AG04450 (cell line): Measurements from ENCODE around the gene SCART1. TPM values are rescaled to one million over a fixed set of nuclear protein-coding genes. Genes with fewer than 3 reads are reported as not detected.
"Not testable (repeated sequence)": the region's sequence is repeated elsewhere in the genome, so short reads cannot be mapped to it uniquely, and the experiment has no call there.

Experiments used
- CTCF ChIA-PET: fragments of 300-600, 350-600 bp; formaldehyde crosslinking; extraction: SDS; loops from one replicate; lab custom pipeline; 2022; ENCODE audit warnings: antibody characterized with exemption, inconsistent platforms; lab: Charles Lee
- POLR2A ChIA-PET: fragments of 350-600 bp; formaldehyde crosslinking; extraction: SDS; loops from one replicate; lab custom pipeline; 2021; ENCODE audit warnings: antibody characterized with exemption, inconsistent platforms; lab: Yijun Ruan, JAX
- DNase-seq: peaks from one replicate; pipeline ENCODE4 v3.0.0-alpha.2; 2011; ENCODE audit warnings: low read depth, low spot score
- H3K27ac ChIP-seq: one replicate; pipeline ENCODE4 v1.5.1; 2012; ENCODE audit warnings: low read depth, low read length, control low read depth
- H3K27me3 ChIP-seq: one replicate; pipeline ENCODE4 v1.6.0; 2012; ENCODE audit warnings: low read length; ENCODE audit not compliant: control insufficient read depth, insufficient read depth
- H3K4me3 ChIP-seq: 2 replicates; pipeline ENCODE4 v1.5.1; 2011; ENCODE audit warnings: mild to moderate bottlenecking, low read depth, low read length, control low read depth
- H3K9me3 ChIP-seq: 2 replicates; pipeline ENCODE4 v1.5.1; 2012; ENCODE audit warnings: low read length; ENCODE audit not compliant: control insufficient read depth, insufficient read depth
- CTCF ChIP-seq: IDR thresholded peaks from 2 replicates; pipeline ENCODE4 v1.5.1; 2011; ENCODE audit warnings: low read depth, low read length, control low read depth, inconsistent platforms
- polyA plus RNA-seq: library from polyadenylated mRNA; depleted of rRNA; stranded (reverse); fragments of >200 nt; gene quantifications from 2 replicates; pipeline ENCODE4 v1.2.3, GENCODE V29; 2011

SCART1 gene
- polyA plus RNA-seq, 1 experiment, result 0.67 TPM

- DNase-seq, result no peak
- POLR2A ChIA-PET, result no interaction called here
These were observed 41.4 kb upstream of the SCART1 start for GRCh38 chr10:133412381-133412711.

DNA sequence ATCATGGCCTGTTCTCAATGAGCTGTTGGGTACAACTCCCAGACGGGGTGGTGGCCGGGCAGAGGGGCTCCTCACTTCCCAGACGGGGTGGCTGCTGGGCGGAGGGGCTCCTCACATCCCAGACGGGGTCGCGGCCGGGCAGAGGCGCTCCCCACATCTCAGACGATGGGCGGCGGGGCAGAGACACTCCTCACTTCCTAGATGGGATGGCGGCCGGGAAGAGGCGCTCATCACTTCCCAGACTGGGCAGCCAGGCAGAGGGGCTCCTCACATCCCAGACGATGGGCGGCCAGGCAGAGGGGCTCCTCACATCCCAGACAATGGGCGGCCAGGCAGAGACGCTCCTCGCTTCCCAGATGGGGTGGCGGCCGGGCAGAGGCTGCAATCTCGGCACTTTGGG is 39.3 kb upstream of the SCART1 start:
- DNase-seq, CTCF ChIA-PET: not testable (repeated sequence)

More at GRCh38 chr10:133412381-133412711, 41.4 kb upstream of the SCART1 start:
- CTCF ChIA-PET, result interaction anchor here (0.7 kb wide), 1 partner anchor 83 kb away, joined by 3 read pairs; no protein-coding TSS in a partner anchor
- Histone ChIP-seq H3K4me3 (no peak overlapping the region), H3K27me3 (no peaks in the 10 kb centered on the region), H3K27ac (no peak overlapping the region), H3K9me3 (peaks cover 12% of the 10 kb centered on the region)
- no peak for TF ChIP-seq CTCF

DNA sequence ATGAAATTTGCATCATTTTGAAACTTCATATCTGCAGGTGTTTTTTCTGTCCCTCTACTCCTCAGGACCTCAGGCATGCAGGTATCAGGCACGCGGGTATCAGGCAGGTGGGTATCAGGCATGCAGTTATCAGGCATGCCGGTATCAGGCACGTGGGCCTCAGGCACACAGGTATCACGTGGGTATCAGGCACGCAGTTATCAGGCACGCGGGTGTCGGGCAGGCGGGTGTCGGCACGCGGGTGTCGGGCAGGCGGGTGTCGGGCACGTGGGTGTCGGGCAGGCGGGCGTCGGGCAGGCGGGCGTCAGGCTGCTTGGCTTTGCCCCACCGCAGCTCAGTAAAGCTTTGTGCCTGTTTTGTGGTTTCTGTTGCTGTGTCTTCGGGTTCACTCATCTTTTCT is 38.0 kb upstream of the SCART1 start:
- no peak for DNase-seq
- POLR2A ChIA-PET, result no interaction called here
- no peak for TF ChIP-seq CTCF

More for the DNA sequence above, 39.3 kb upstream of the SCART1 start:
- H3K27me3 ChIP-seq, H3K27ac ChIP-seq, POLR2A ChIA-PET, H3K4me3 ChIP-seq: not testable (repeated sequence)
- H3K9me3 ChIP-seq, result peaks cover 12% of the 10 kb centered on the region

GRCh38 chr10:133418289-133418993 is 35.3 kb upstream of the SCART1 start:
- Histone ChIP-seq H3K4me3 (no peak overlapping the region), H3K27me3 (no peaks in the 10 kb centered on the region), H3K9me3 (peaks cover 5% of the 10 kb centered on the region; the same call in 1 of the 2 replicates), H3K27ac (no peak overlapping the region)
- POLR2A ChIA-PET, result no interaction called here
- TF ChIP-seq CTCF, result no peak
- no peak for DNase-seq
- CTCF ChIA-PET, result interaction anchor here (1.0 kb wide), 1 partner anchor 89 kb away, joined by 3 read pairs; no protein-coding TSS in a partner anchor

More for the DNA sequence above, 38.0 kb upstream of the SCART1 start:
- CTCF ChIA-PET, result interaction anchor here (0.7 kb wide), 1 partner anchor 75 kb away, joined by 3 read pairs; no protein-coding TSS in a partner anchor
- no peak overlapping the region for H3K4me3 ChIP-seq
- H3K27ac ChIP-seq, result no peak overlapping the region
- no peaks in the 10 kb centered on the region for H3K27me3 ChIP-seq
- peaks cover 7% of the 10 kb centered on the region for H3K9me3 ChIP-seq

GRCh38 chr10:133419211-133419950 is 34.4 kb upstream of the SCART1 start:
- H3K9me3 ChIP-seq, result peaks cover 5% of the 10 kb centered on the region; the same call in 1 of the 2 replicates
- no peak for DNase-seq
- TF ChIP-seq CTCF, result no peak
- CTCF ChIA-PET, result no interaction called here
- H3K27ac ChIP-seq, result no peak overlapping the region
- no peaks in the 10 kb centered on the region for H3K27me3 ChIP-seq
- H3K4me3 ChIP-seq, result no peak overlapping the region
- POLR2A ChIA-PET, result interaction anchor here (0.6 kb wide), 1 partner anchor 15 kb away, joined by 5 read pairs; no protein-coding TSS in a partner anchor
